H9 (cell line): ENCODE measurements around the gene RBFOX2. TPM values are rescaled to one million over a fixed set of nuclear protein-coding genes. Genes with fewer than 3 reads are reported as not detected.

ENCODE experiments used
- DNase-seq: peaks from one replicate; pipeline ENCODE4 v3.0.0-alpha.2; 2017
- H2AFZ ChIP-seq: one replicate; pipeline ENCODE4 v1.6.1; 2013; ENCODE audit warnings: mild to moderate bottlenecking, low read length, control low read depth, moderate library complexity
- H2AK5ac ChIP-seq: 2 replicates; pipeline ENCODE4 v1.6.1; 2013; ENCODE audit warnings: low read length, control low read depth, mixed read lengths; ENCODE audit not compliant: insufficient read length
- H2BK120ac ChIP-seq: one replicate; pipeline ENCODE4 v1.6.1; 2013; ENCODE audit warnings: low read depth, mild to moderate bottlenecking, low read length, control low read depth, inconsistent platforms; ENCODE audit not compliant: poor library complexity, severe bottlenecking
- H2BK12ac ChIP-seq: 2 replicates; pipeline ENCODE4 v1.6.1; 2013; ENCODE audit warnings: low read length, control low read depth, mixed read lengths, low read depth; ENCODE audit not compliant: insufficient read length
- H2BK15ac ChIP-seq: 2 replicates; pipeline ENCODE4 v1.6.1; 2013; ENCODE audit warnings: low read depth, low read length, control low read depth
- H2BK20ac ChIP-seq: one replicate; pipeline ENCODE4 v1.6.1; 2013; ENCODE audit warnings: low read depth, mild to moderate bottlenecking, low read length, control low read depth, inconsistent platforms; ENCODE audit not compliant: poor library complexity, severe bottlenecking
- H2BK5ac ChIP-seq: 2 replicates; pipeline ENCODE4 v1.6.1; 2013; ENCODE audit warnings: low read length, control low read depth, mixed read lengths; ENCODE audit not compliant: insufficient read length
- H3K14ac ChIP-seq: 2 replicates; pipeline ENCODE4 v1.6.1; 2013; ENCODE audit warnings: low read length, control low read depth; ENCODE audit not compliant: insufficient read depth
- H3K18ac ChIP-seq: 2 replicates; pipeline ENCODE4 v1.6.1; 2013; ENCODE audit warnings: low read depth, mild to moderate bottlenecking, mixed read lengths, low read length, control low read depth; ENCODE audit not compliant: insufficient read length
- H3K23ac ChIP-seq: 2 replicates; pipeline ENCODE4 v1.6.1; 2013; ENCODE audit warnings: low read length, control low read depth, mixed read lengths, low read depth; ENCODE audit not compliant: insufficient read length
- H3K23me2 ChIP-seq: 2 replicates; pipeline ENCODE4 v1.6.1; 2013; ENCODE audit warnings: low read depth, mild to moderate bottlenecking, mixed read lengths, low read length, control low read depth; ENCODE audit not compliant: insufficient read length, poor library complexity, severe bottlenecking
- H3K27ac ChIP-seq: 2 replicates; pipeline ENCODE4 v1.5.1; 2013; ENCODE audit warnings: low read length, control low read depth, mixed read lengths, low read depth; ENCODE audit not compliant: insufficient read length
- H3K27me3 ChIP-seq: 2 replicates; pipeline ENCODE4 v1.6.1; 2013; ENCODE audit warnings: low read length, control low read depth, inconsistent platforms; ENCODE audit not compliant: insufficient read depth
- H3K4ac ChIP-seq: 2 replicates; pipeline ENCODE4 v1.6.1; 2013; ENCODE audit warnings: low read depth, mild to moderate bottlenecking, control low read depth, inconsistent platforms, low read length, moderate library complexity
- H3K4me1 ChIP-seq: 2 replicates; pipeline ENCODE4 v1.6.1; 2013; ENCODE audit warnings: low read length, control low read depth, inconsistent platforms; ENCODE audit not compliant: insufficient read depth
- H3K4me2 ChIP-seq: 2 replicates; pipeline ENCODE4 v1.6.1; 2013; ENCODE audit warnings: low read length, control low read depth, mixed read lengths; ENCODE audit not compliant: insufficient read length, insufficient read depth
- H3K56ac ChIP-seq: 2 replicates; pipeline ENCODE4 v1.6.1; 2013; ENCODE audit warnings: low read depth, mild to moderate bottlenecking, mixed read lengths, low read length, control low read depth; ENCODE audit not compliant: insufficient read length
- H3K79me1 ChIP-seq: 2 replicates; pipeline ENCODE4 v1.6.1; 2013; ENCODE audit warnings: low read depth, mild to moderate bottlenecking, moderate library complexity, low read length, control low read depth, inconsistent platforms; ENCODE audit not compliant: insufficient read depth, poor library complexity, severe bottlenecking
- H3K79me2 ChIP-seq: 2 replicates; pipeline ENCODE4 v1.6.1; 2013; ENCODE audit warnings: low read length, control low read depth, inconsistent platforms; ENCODE audit not compliant: insufficient read depth
- H3K9ac ChIP-seq: 2 replicates; pipeline ENCODE4 v1.6.1; 2013; ENCODE audit warnings: low read length, control low read depth, mixed read lengths; ENCODE audit not compliant: insufficient read length; ENCODE audit errors: extremely low read depth
- H3K9me3 ChIP-seq: one replicate; pipeline ENCODE4 v1.6.1; 2013; ENCODE audit warnings: low read depth, low read length, inconsistent platforms; ENCODE audit not compliant: control insufficient read depth
- H3T11ph ChIP-seq: one replicate; pipeline ENCODE4 v1.6.1; 2013; ENCODE audit warnings: mild to moderate bottlenecking, low read length, control low read depth, inconsistent platforms
- H4K20me1 ChIP-seq: one replicate; pipeline ENCODE4 v1.6.1; 2013; ENCODE audit not compliant: control insufficient read depth, insufficient read length, insufficient read depth
- H4K5ac ChIP-seq: 2 replicates; pipeline ENCODE4 v1.6.1; 2013; ENCODE audit warnings: low read depth, mild to moderate bottlenecking, mixed read lengths, low read length, control low read depth; ENCODE audit not compliant: insufficient read length
- H4K8ac ChIP-seq: replicated peaks from 2 replicates; pipeline ENCODE4 v1.6.1; 2013; ENCODE audit warnings: low read length, control low read depth, mixed read lengths, low read depth; ENCODE audit not compliant: insufficient read length
- H4K91ac ChIP-seq: 2 replicates; pipeline ENCODE4 v1.6.1; 2013; ENCODE audit warnings: low read depth, mild to moderate bottlenecking, moderate library complexity, mixed read lengths, low read length, control low read depth; ENCODE audit not compliant: insufficient read length
- H3K27ac Mint-ChIP-seq, 3 experiments: 2 replicates in 2 of 3; 3 replicates in 1 of 3; pipeline ENCODE4 v1.8.0; 2020 to 2021; ENCODE audit warnings: mixed read lengths in 3 of 3, mild to moderate bottlenecking in 1 of 3, moderate library complexity in 1 of 3
- H3K27me3 Mint-ChIP-seq: 2 replicates; pipeline ENCODE4 v1.8.0; 2021; ENCODE audit warnings: low read depth, mild to moderate bottlenecking, moderate library complexity, mixed read lengths
- H3K36me3 Mint-ChIP-seq, 3 experiments: 2 replicates in 2 of 3; 3 replicates in 1 of 3; pipeline ENCODE4 v1.8.0; 2020 to 2021; ENCODE audit warnings: low read depth in 3 of 3, mixed read lengths in 3 of 3; ENCODE audit not compliant: insufficient read depth in 1 of 3
- H3K4me1 Mint-ChIP-seq, 2 experiments: 2 replicates each; pipeline ENCODE4 v1.8.0; 2020; ENCODE audit warnings: mixed read lengths in 2 of 2
- H3K4me3 Mint-ChIP-seq, 2 experiments: 2 replicates in 1 of 2; 3 replicates in 1 of 2; pipeline ENCODE4 v1.8.0; 2020 to 2021; ENCODE audit warnings: mild to moderate bottlenecking in 2 of 2, mixed read lengths in 2 of 2, moderate library complexity in 1 of 2
- H3K9me3 Mint-ChIP-seq, 2 experiments: 2 replicates in 1 of 2; 3 replicates in 1 of 2; pipeline ENCODE4 v1.8.0; 2020; ENCODE audit warnings: mild to moderate bottlenecking in 2 of 2, mixed read lengths in 2 of 2, moderate library complexity in 1 of 2
- WGBS: extraction: QIAGEN DNeasy Blood & Tissue Kit; methylation state at CpG from one replicate; pipeline ENCODE4 v1.1.7; 2013; ENCODE audit warnings: missing lambda C conversion rate, low lambda C conversion rate, mixed read lengths; ENCODE audit not compliant: insufficient read length; ENCODE audit errors: extremely low coverage; 5-methylcytosine and 5-hydroxymethylcytosine counted together
- total RNA-seq: library from RNA; stranded (reverse); gene quantifications from 2 replicates; pipeline ENCODE4 v1.2.1, GENCODE V29; 2021
- TF ChIP-seq, protein P1 (sequence below): fragments of 200-600 bp; sonication (generic); conservative IDR thresholded peaks from 3 replicates; pipeline ENCODE4 v1.8.0; 2021; ENCODE audit warnings: antibody characterized with exemption, mild to moderate bottlenecking

Gene RBFOX2
- total RNA-seq, 1 experiment from 2014 or later = 84.7 TPM

DNA sequence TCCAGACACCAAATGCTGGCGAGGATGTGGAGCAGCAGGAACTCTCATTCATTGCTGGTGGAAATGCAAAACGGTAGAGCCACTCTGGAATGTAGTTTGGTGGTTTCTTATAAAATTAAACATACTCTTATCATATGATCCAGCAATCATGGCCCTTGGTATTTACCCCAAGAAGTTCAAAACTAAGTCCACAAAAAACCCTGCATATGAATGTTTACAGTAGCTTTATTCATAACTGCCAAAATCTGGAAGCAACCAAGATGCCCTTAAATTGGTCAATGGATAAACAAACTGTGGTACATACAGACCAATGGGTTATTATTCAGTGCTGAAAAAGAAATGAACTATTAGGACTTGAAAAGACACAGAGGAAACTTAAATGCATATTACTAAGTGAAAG lies 223.2 kb downstream of the RBFOX2 start:
- no CpG with 5 or more reads among the region's 2 CpGs for WGBS
- Histone ChIP-seq H4K5ac (no peak overlapping the region), H3K14ac (no peak overlapping the region), H2AFZ (no peak overlapping the region), H3K9me3 (no peaks in the 10 kb centered on the region), H4K8ac (no peak overlapping the region), H3T11ph (no peak overlapping the region), H2BK15ac (no peak overlapping the region), H2BK120ac (no peak overlapping the region), H2AK5ac (no peak overlapping the region), H3K23me2 (no peaks in the 10 kb centered on the region), H4K20me1 (no peaks in the 10 kb centered on the region), H3K4me1 (no peaks in the 10 kb centered on the region), H3K4ac (no peak overlapping the region), H4K91ac (no peak overlapping the region), H3K27me3 (no peaks in the 10 kb centered on the region), H2BK5ac (no peak overlapping the region), H3K79me2 (no peaks in the 10 kb centered on the region; the same call in 1 of the 2 replicates), H3K23ac (no peak overlapping the region), H3K79me1 (peaks cover 3% of the 10 kb centered on the region), H3K9ac (no peak overlapping the region), H3K27ac (no peak overlapping the region), H3K56ac (no peak overlapping the region), H3K18ac (no peak overlapping the region), H3K4me2 (no peak overlapping the region), H2BK12ac (no peak overlapping the region), H2BK20ac (no peak overlapping the region)
- H3K4me1 Mint-ChIP-seq = peaks cover under 1 to 5% of the 10 kb centered on the region in 2 experiments; a peak in 3 of 4 replicates
- no peaks in the 10 kb centered on the region for H3K27me3 Mint-ChIP-seq
- no peak overlapping the region for H3K4me3 Mint-ChIP-seq
- TF ChIP-seq, protein P1, sequence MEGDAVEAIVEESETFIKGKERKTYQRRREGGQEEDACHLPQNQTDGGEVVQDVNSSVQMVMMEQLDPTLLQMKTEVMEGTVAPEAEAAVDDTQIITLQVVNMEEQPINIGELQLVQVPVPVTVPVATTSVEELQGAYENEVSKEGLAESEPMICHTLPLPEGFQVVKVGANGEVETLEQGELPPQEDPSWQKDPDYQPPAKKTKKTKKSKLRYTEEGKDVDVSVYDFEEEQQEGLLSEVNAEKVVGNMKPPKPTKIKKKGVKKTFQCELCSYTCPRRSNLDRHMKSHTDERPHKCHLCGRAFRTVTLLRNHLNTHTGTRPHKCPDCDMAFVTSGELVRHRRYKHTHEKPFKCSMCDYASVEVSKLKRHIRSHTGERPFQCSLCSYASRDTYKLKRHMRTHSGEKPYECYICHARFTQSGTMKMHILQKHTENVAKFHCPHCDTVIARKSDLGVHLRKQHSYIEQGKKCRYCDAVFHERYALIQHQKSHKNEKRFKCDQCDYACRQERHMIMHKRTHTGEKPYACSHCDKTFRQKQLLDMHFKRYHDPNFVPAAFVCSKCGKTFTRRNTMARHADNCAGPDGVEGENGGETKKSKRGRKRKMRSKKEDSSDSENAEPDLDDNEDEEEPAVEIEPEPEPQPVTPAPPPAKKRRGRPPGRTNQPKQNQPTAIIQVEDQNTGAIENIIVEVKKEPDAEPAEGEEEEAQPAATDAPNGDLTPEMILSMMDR = no peak
- peaks cover 30 to 47% (median 35%) of the 10 kb centered on the region in 3 experiments; a peak in 6 of 7 replicates for H3K36me3 Mint-ChIP-seq
- no peak overlapping the region; a peak in 1 of 7 replicates for H3K27ac Mint-ChIP-seq
- no peak for DNase-seq
- H3K9me3 Mint-ChIP-seq = peaks cover 4% of the 10 kb centered on the region in 2 experiments; a peak in 2 of 5 replicates
